Panc1 (cell line): ENCODE data around the gene SHISA9. TPM values are rescaled to one million over a fixed set of nuclear protein-coding genes. Genes with fewer than 3 reads are reported as not detected.

Source experiments
- ATAC-seq: fragments of 200-7000 bp; cut with Tn5 transposase; 2 replicates; pipeline ENCODE4 v1.9.1; 2020; ENCODE audit warnings: mild to moderate bottlenecking, moderate library complexity
- BruUV-seq: library from RNA; stranded (reverse); fragments of 400-500 nt; replicated peaks from 2 replicates; lab custom pipeline; 2021; lab: Mats Ljungman, UMichigan
- CTCF ChIA-PET: fragments of 300-600 bp; sonication (Branson Sonifier 250); formaldehyde crosslinking; loops from one replicate; lab custom pipeline; 2022; ENCODE audit warnings: antibody characterized with exemption; lab: Charles Lee
- POLR2A ChIA-PET: fragments of 300-600 bp; sonication (Branson Sonifier 250); formaldehyde crosslinking; loops from one replicate; lab custom pipeline; 2022; ENCODE audit warnings: antibody characterized with exemption; lab: Charles Lee
- DNase-seq: peaks from one replicate; pipeline ENCODE4 v3.0.0-alpha.2; 2010; ENCODE audit warnings: low read depth, low spot score
- H3K27ac ChIP-seq: 2 replicates; pipeline ENCODE4 v1.5.1; 2011; ENCODE audit warnings: mild to moderate bottlenecking, low read length, inconsistent platforms
- H3K27me3 ChIP-seq: fragments of 200-500 bp; sonication (Bioruptor generic); 2 replicates; pipeline ENCODE4 v1.6.0; 2014; ENCODE audit warnings: low read length, inconsistent platforms; ENCODE audit not compliant: control insufficient read depth, insufficient read depth
- H3K36me3 ChIP-seq: fragments of 200-500 bp; sonication (Bioruptor generic); 2 replicates; pipeline ENCODE4 v1.5.1; 2014; ENCODE audit warnings: inconsistent platforms, mild to moderate bottlenecking, low read length, moderate library complexity; ENCODE audit not compliant: control insufficient read depth, insufficient read depth
- H3K4me1 ChIP-seq: 2 replicates; pipeline ENCODE4 v1.5.1; 2011; ENCODE audit warnings: inconsistent platforms, mild to moderate bottlenecking, low read length, moderate library complexity; ENCODE audit not compliant: control insufficient read depth, insufficient read depth
- H3K4me3 ChIP-seq, 2 experiments: 2 replicates each; pipeline ENCODE4 v1.5.1; 2011 to 2012; ENCODE audit warnings: low read depth in 2 of 2, low read length in 2 of 2, mild to moderate bottlenecking in 2 of 2, inconsistent platforms in 1 of 2, moderate library complexity in 1 of 2
- H3K9me3 ChIP-seq: fragments of 200-500 bp; sonication (Bioruptor generic); 2 replicates; pipeline ENCODE4 v1.5.1; 2014; ENCODE audit warnings: low read depth, mild to moderate bottlenecking, inconsistent platforms, low read length, moderate library complexity; ENCODE audit not compliant: control insufficient read depth, insufficient read depth
- POLR2AphosphoS5 ChIP-seq: IDR thresholded peaks from 2 replicates; pipeline ENCODE4 v1.6.1; 2012; ENCODE audit warnings: mild to moderate bottlenecking, low read depth, low read length, moderate library complexity
- REST ChIP-seq, 2 experiments: IDR thresholded peaks; 2 replicates each; pipeline ENCODE4 v1.6.1; 2011 to 2012; ENCODE audit warnings: low read depth in 2 of 2, control low read depth in 1 of 2, low read length in 1 of 2, mild to moderate bottlenecking in 1 of 2, moderate library complexity in 1 of 2; ENCODE audit not compliant: insufficient read depth in 1 of 2
- SIN3A ChIP-seq: IDR thresholded peaks from 2 replicates; pipeline ENCODE4 v1.6.1; 2012; ENCODE audit warnings: low read depth, mild to moderate bottlenecking, low read length, moderate library complexity, borderline replicate concordance; ENCODE audit not compliant: insufficient read depth
- TCF7L2 ChIP-seq: IDR thresholded peaks from 2 replicates; pipeline ENCODE4 v1.6.1; 2011; ENCODE audit warnings: mild to moderate bottlenecking, low read depth, low read length, inconsistent platforms
- in situ Hi-C: cut with HindIII; loops from 2 replicates; pipeline ENCODE4 v1.10.0; 2016; ENCODE audit warnings: low sequenced_read_pairs, low pct_unique_long_range_greater_than_20kb
- intact Hi-C: fragments of 100-400 bp; cut with micrococcal nuclease; formaldehyde crosslinking; loops from one replicate; pipeline ENCODE4 v1.10.0; 2022; ENCODE audit not compliant: unreplicated experiment
- total RNA-seq: library from RNA; stranded (reverse); gene quantifications from one replicate; pipeline ENCODE4 v1.2.1, GENCODE V29; 2021; ENCODE audit not compliant: unreplicated experiment
- TF ChIP-seq, protein P1 (sequence below): fragments of 450-650 bp; IDR thresholded peaks from 2 replicates; pipeline ENCODE4 v1.5.1; 2017; ENCODE audit warnings: mild to moderate bottlenecking

SHISA9 gene
- total RNA-seq, 1 experiment from 2014 or later, result 0.10 TPM

GRCh38 chr16:13269905-13270528 lies 368.6 kb downstream of the SHISA9 start:
- no peaks in the 10 kb centered on the region for H3K36me3 ChIP-seq
- no peak for ATAC-seq
- no peaks in the 10 kb centered on the region for H3K4me1 ChIP-seq
- no TSS peak for BruUV-seq
- no peaks in the 10 kb centered on the region for H3K9me3 ChIP-seq
- no peak overlapping the region for H3K27ac ChIP-seq
- ChIA-PET CTCF (no interaction called here), POLR2A (no interaction called here)
- no peak overlapping the region for H3K4me3 ChIP-seq
- in situ Hi-C loops, result no loop called here
- H3K27me3 ChIP-seq, result no peaks in the 10 kb centered on the region
- no peak for DNase-seq
- intact Hi-C loops, result no loop called here
- TF ChIP-seq SIN3A, result no peak
- no peak for TF ChIP-seq POLR2AphosphoS5
- TF ChIP-seq, protein P1, sequence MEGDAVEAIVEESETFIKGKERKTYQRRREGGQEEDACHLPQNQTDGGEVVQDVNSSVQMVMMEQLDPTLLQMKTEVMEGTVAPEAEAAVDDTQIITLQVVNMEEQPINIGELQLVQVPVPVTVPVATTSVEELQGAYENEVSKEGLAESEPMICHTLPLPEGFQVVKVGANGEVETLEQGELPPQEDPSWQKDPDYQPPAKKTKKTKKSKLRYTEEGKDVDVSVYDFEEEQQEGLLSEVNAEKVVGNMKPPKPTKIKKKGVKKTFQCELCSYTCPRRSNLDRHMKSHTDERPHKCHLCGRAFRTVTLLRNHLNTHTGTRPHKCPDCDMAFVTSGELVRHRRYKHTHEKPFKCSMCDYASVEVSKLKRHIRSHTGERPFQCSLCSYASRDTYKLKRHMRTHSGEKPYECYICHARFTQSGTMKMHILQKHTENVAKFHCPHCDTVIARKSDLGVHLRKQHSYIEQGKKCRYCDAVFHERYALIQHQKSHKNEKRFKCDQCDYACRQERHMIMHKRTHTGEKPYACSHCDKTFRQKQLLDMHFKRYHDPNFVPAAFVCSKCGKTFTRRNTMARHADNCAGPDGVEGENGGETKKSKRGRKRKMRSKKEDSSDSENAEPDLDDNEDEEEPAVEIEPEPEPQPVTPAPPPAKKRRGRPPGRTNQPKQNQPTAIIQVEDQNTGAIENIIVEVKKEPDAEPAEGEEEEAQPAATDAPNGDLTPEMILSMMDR, result no peak
- TF ChIP-seq TCF7L2, result no peak
- TF ChIP-seq REST (IDR thresholded peaks at IDR 0.05; ENCODE audit: insufficient read depth in 1 of 2, low read depth in 2 of 2, low read length in 1 of 2), result no peak

DNA sequence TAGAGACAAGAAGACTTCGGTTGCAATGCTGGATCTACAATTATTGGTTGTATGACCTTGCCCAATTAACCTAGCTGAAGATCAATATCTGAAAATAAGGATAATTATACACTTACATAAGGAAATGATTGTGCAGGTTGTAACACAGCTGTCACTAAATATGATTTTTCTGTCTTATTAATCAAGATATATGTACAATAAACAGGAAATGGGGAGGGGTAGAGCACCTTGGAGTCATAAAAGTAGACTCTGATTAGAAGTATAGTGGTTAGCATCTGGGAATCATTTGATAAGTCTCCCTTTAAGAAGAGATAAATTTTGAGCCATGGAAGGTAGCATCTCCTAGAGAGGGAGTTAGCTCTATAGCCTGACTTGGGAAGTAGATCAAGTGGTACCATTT lies 369.2 kb downstream of the SHISA9 start:
- ATAC-seq, result no peak
- CTCF ChIA-PET, result no interaction called here
- POLR2A ChIA-PET, result no interaction called here

More for the DNA sequence above, 369.2 kb downstream of the SHISA9 start:
- intact Hi-C loops (no loop called here), in situ Hi-C loops (no loop called here)
- no peaks in the 10 kb centered on the region for H3K27me3 ChIP-seq
- H3K4me1 ChIP-seq, result no peaks in the 10 kb centered on the region
- no peak overlapping the region for H3K27ac ChIP-seq
- no peak overlapping the region for H3K4me3 ChIP-seq
- TF ChIP-seq SIN3A, result no peak
- TF ChIP-seq, protein P1, result no peak
- TF ChIP-seq TCF7L2, result no peak
- no peak for TF ChIP-seq POLR2AphosphoS5
- TF ChIP-seq REST (IDR thresholded peaks at IDR 0.05; ENCODE audit: insufficient read depth in 1 of 2, low read depth in 2 of 2, low read length in 1 of 2), result no peak
- no peak for DNase-seq
- H3K36me3 ChIP-seq, result no peaks in the 10 kb centered on the region
- no TSS peak for BruUV-seq
- H3K9me3 ChIP-seq, result no peaks in the 10 kb centered on the region
